ENCODE results near the gene PCAT6. TPM values are rescaled to one million over a fixed set of nuclear protein-coding genes. Genes with fewer than 3 reads are reported as not detected.
"Not testable (repeated sequence)": the region's sequence is repeated elsewhere in the genome, so short reads cannot be mapped to it uniquely, and the experiment has no call there.

The PCAT6 gene
- total RNA-seq, 4 donors from 2014 or later = 1.4 to 7.0 (median 3.7) TPM; not detected in 1

DNA sequence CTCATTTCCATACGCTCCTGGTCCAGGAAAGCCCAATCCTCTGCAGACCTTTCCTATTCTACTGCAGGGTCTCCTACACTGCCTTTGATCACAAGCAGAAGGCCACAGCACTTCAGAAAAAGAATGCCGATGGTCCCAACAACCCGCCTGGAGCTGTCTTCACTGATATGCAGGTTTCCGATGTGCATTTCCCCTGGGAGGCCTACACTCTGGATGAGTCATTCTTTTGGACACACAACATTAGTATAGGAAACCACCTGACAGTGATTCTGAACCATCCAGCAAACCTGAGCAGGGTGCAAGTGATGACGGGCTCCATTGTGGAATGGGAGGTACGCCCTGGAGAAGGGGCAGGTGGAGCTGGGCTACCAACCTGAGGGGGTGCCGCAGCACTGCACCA, 15.0 kb downstream of the PCAT6 start:
- 78% methylated on average over 7 of the region's 7 CpGs for WGBS
- H3K4me3 ChIP-seq = no peak overlapping the region
- H3K4me1 ChIP-seq = peaks cover 8% of the 10 kb centered on the region
- no peaks in the 10 kb centered on the region for H3K27me3 ChIP-seq
- no peaks in the 10 kb centered on the region for H3K9me3 ChIP-seq
- TF ChIP-seq POLR2A (IDR thresholded peaks at IDR 0.05) (no peak), POLR2AphosphoS5 (IDR thresholded peaks at IDR 0.05) (no peak), EP300 (IDR thresholded peaks at IDR 0.05) (no peak)
- TF ChIP-seq, protein P1, sequence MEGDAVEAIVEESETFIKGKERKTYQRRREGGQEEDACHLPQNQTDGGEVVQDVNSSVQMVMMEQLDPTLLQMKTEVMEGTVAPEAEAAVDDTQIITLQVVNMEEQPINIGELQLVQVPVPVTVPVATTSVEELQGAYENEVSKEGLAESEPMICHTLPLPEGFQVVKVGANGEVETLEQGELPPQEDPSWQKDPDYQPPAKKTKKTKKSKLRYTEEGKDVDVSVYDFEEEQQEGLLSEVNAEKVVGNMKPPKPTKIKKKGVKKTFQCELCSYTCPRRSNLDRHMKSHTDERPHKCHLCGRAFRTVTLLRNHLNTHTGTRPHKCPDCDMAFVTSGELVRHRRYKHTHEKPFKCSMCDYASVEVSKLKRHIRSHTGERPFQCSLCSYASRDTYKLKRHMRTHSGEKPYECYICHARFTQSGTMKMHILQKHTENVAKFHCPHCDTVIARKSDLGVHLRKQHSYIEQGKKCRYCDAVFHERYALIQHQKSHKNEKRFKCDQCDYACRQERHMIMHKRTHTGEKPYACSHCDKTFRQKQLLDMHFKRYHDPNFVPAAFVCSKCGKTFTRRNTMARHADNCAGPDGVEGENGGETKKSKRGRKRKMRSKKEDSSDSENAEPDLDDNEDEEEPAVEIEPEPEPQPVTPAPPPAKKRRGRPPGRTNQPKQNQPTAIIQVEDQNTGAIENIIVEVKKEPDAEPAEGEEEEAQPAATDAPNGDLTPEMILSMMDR (IDR thresholded peaks at IDR 0.05) = no peak
- no peaks in the 10 kb centered on the region for H3K36me3 ChIP-seq
- H3K27ac ChIP-seq = no peak overlapping the region
- DNase-seq (ENCODE audit: low spot score in 2 of 2) = no peak

DNA sequence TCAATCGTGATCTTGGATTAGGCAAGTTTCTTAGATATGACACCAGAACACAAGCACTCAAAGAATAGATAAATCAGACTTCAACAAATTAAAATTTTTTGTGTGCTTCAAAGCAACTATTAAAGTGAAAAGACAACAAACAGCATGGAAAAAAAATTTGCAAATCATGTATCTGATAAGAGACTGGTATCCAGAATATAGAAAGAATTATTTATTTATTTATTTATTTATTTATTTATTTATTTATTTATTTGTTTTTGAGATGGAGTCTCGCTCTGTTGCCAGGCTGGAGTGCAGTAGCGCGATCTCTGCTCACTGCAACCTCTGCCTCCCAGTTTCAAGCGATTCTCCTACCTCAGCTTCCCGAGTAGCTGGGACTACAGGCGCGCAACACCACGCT, 18.5 kb downstream of the PCAT6 start:
- H3K4me1 ChIP-seq; H3K27ac ChIP-seq; DNase-seq (ENCODE audit: low spot score in 2 of 2); H3K27me3 ChIP-seq; H3K36me3 ChIP-seq; H3K4me3 ChIP-seq; H3K9me3 ChIP-seq: not testable (repeated sequence)
- 94% methylated on average over 9 of the region's 9 CpGs for WGBS

DNA sequence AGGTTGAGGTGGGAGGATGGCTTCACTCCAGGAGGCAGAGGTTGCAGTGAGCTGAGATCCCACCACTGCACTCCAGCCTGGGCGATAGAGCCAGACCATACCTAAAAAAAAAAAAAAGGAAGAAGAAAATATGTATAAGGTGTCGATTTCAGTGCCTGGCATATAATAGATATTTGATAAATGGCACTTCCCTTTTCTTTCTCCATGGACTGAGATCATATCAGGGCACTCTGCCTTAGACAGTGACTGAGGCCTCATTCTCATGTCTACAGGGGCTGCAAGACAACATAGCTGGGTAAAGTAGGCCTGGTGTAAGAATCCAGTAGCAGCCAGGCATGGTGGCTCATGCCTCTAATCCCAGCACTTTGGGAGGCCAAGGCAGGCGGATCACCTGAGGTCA, 21.2 kb downstream of the PCAT6 start:
- Histone ChIP-seq H3K4me1 (peaks cover 25% of the 10 kb centered on the region), H3K36me3 (no peaks in the 10 kb centered on the region), H3K4me3 (no peak overlapping the region), H3K27me3 (no peaks in the 10 kb centered on the region), H3K27ac (no peak overlapping the region), H3K9me3 (no peaks in the 10 kb centered on the region)
- no peak for DNase-seq (ENCODE audit: low spot score in 2 of 2)
- TF ChIP-seq EP300 (IDR thresholded peaks at IDR 0.05) (no peak), POLR2AphosphoS5 (IDR thresholded peaks at IDR 0.05) (no peak), POLR2A (IDR thresholded peaks at IDR 0.05) (no peak)
- TF ChIP-seq, protein P1 (IDR thresholded peaks at IDR 0.05) = no peak
- WGBS = 70% methylated on average over 3 of the region's 3 CpGs

- H3K36me3 ChIP-seq = no peaks in the 10 kb centered on the region
- no peak overlapping the region for H3K4me3 ChIP-seq
- no peaks in the 10 kb centered on the region for H3K27me3 ChIP-seq
- no peaks in the 10 kb centered on the region for H3K9me3 ChIP-seq
- DNase-seq (ENCODE audit: low spot score in 2 of 2) = no peak
- TF ChIP-seq, protein P1 (IDR thresholded peaks at IDR 0.05) = no peak
- TF ChIP-seq POLR2AphosphoS5 (IDR thresholded peaks at IDR 0.05) (no peak), POLR2A (IDR thresholded peaks at IDR 0.05) (no peak), EP300 (IDR thresholded peaks at IDR 0.05) (no peak)
- peaks cover 36% of the 10 kb centered on the region for H3K4me1 ChIP-seq
- peak overlapping the region; percentile 71 for H3K27ac ChIP-seq
- WGBS = 56% methylated on average over 10 of the region's 10 CpGs
Observed at GRCh38 chr1:202834771-202835547, 24.2 kb downstream of the PCAT6 start.

- no peaks in the 10 kb centered on the region for H3K9me3 ChIP-seq
- DNase-seq (ENCODE audit: low spot score in 2 of 2) = no peak
- H3K27ac ChIP-seq = peak overlapping the region; percentile 71
- no peak for TF ChIP-seq EP300 (IDR thresholded peaks at IDR 0.05)
- TF ChIP-seq, protein P1 (IDR thresholded peaks at IDR 0.05) = no peak
- no peak for TF ChIP-seq POLR2A (IDR thresholded peaks at IDR 0.05)
- TF ChIP-seq POLR2AphosphoS5 (IDR thresholded peaks at IDR 0.05) = no peak
- peaks cover 36% of the 10 kb centered on the region for H3K4me1 ChIP-seq
- no peaks in the 10 kb centered on the region for H3K27me3 ChIP-seq
- WGBS = 45% methylated on average over 3 of the region's 3 CpGs
- H3K4me3 ChIP-seq = no peak overlapping the region
- no peaks in the 10 kb centered on the region for H3K36me3 ChIP-seq
Observed at GRCh38 chr1:202835548-202836072, 24.9 kb downstream of the PCAT6 start.

All from suprapubic skin (tissue), 4 donors.